Brain microvascular endothelial cell (primary cell): ENCODE measurements around the gene PTX4.

Experiments
- DNase-seq: peaks from one replicate; pipeline ENCODE4 v3.0.0-alpha.2; 2020
- H3K27ac ChIP-seq: fragments of 250-450 bp; sonication (Bioruptor Pico); 2 replicates; pipeline ENCODE4 v1.5.1; 2020; ENCODE audit warnings: mild to moderate bottlenecking, moderate library complexity
- H3K27me3 ChIP-seq: fragments of 250-450 bp; sonication (Bioruptor Pico); replicated peaks from 2 replicates; pipeline ENCODE4 v1.5.1; 2020; ENCODE audit warnings: mild to moderate bottlenecking
- H3K36me3 ChIP-seq: fragments of 250-450 bp; sonication (Bioruptor Pico); replicated peaks from 2 replicates; pipeline ENCODE4 v1.5.1; 2020; ENCODE audit warnings: mild to moderate bottlenecking
- H3K4me3 ChIP-seq: 2 replicates; pipeline ENCODE4 v1.5.1; 2011; ENCODE audit warnings: low read depth, mild to moderate bottlenecking, control low read depth, low read length, moderate library complexity
- in situ Hi-C: cut with HindIII; loops from 2 replicates; pipeline ENCODE4 v1.10.0; 2017; ENCODE audit warnings: low sequenced_read_pairs, low pct_ligation_motif_present
- TF ChIP-seq, protein P1 (sequence below): IDR thresholded peaks from 2 replicates; pipeline ENCODE4 v1.5.1; 2011; ENCODE audit warnings: low read depth, mild to moderate bottlenecking, moderate library complexity, low read length, control low read depth, inconsistent platforms; ENCODE audit errors: missing control alignments

Gene PTX4

DNA sequence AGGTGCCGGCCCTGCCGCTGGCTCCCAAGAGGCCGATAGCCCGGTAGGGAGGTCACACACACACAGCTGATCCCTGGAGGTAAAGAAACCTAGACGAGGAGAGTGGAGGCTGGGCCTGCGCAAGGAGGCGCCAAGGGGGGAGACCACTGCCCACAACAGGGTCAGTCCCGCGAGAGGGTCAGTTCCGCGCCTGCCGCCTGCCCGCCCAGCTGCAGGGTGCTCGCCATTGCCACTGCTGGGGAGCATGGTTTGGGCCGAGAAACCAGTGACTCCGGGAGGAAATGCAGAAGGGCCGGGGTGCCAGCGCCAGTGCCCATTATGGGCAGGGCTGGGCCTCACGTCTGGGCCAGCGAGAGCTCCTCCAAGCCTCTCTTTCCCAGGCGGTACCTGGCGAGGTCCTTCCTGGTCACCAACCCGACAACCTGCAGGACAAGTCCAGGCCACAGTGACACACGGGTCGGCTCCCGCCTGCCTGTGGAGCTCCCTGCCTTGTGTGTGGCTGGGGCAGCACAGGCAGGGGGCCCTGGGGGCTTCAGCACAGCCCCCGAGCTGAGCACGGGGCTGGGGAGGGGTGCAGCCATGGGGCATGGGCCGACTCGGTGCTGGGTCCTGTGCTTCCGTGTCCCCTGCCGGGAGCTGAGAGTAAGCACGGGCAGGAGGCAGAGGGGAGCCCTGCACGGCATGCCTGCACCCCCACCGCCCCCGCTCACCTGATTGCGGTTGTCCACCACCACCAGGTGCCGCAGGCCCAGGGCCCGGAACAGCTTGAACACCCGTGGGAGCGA, 42.3 kb downstream of the PTX4 start:
- in situ Hi-C loops, result no loop called here
- peaks cover 25% of the 10 kb centered on the region for H3K36me3 ChIP-seq
- no peak overlapping the region for H3K4me3 ChIP-seq
- DNase-seq, result no peak
- no peaks in the 10 kb centered on the region for H3K27me3 ChIP-seq
- H3K27ac ChIP-seq, result no peak overlapping the region
- TF ChIP-seq, protein P1, sequence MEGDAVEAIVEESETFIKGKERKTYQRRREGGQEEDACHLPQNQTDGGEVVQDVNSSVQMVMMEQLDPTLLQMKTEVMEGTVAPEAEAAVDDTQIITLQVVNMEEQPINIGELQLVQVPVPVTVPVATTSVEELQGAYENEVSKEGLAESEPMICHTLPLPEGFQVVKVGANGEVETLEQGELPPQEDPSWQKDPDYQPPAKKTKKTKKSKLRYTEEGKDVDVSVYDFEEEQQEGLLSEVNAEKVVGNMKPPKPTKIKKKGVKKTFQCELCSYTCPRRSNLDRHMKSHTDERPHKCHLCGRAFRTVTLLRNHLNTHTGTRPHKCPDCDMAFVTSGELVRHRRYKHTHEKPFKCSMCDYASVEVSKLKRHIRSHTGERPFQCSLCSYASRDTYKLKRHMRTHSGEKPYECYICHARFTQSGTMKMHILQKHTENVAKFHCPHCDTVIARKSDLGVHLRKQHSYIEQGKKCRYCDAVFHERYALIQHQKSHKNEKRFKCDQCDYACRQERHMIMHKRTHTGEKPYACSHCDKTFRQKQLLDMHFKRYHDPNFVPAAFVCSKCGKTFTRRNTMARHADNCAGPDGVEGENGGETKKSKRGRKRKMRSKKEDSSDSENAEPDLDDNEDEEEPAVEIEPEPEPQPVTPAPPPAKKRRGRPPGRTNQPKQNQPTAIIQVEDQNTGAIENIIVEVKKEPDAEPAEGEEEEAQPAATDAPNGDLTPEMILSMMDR, result no peak

GRCh38 chr16:1445518-1446203, 43.1 kb downstream of the PTX4 start:
- Histone ChIP-seq H3K36me3 (peaks cover 16% of the 10 kb centered on the region), H3K27ac (no peak overlapping the region), H3K4me3 (no peak overlapping the region), H3K27me3 (no peaks in the 10 kb centered on the region)
- in situ Hi-C loops, result no loop called here
- DNase-seq, result no peak
- TF ChIP-seq, protein P1, result no peak

GRCh38 chr16:1444730-1445517, 43.8 kb downstream of the PTX4 start:
- peaks cover 15% of the 10 kb centered on the region for H3K36me3 ChIP-seq
- in situ Hi-C loops, result no loop called here
- TF ChIP-seq, protein P1, result no peak
- no peak overlapping the region for H3K4me3 ChIP-seq
- no peaks in the 10 kb centered on the region for H3K27me3 ChIP-seq
- no peak overlapping the region for H3K27ac ChIP-seq
- DNase-seq, result no peak

DNA sequence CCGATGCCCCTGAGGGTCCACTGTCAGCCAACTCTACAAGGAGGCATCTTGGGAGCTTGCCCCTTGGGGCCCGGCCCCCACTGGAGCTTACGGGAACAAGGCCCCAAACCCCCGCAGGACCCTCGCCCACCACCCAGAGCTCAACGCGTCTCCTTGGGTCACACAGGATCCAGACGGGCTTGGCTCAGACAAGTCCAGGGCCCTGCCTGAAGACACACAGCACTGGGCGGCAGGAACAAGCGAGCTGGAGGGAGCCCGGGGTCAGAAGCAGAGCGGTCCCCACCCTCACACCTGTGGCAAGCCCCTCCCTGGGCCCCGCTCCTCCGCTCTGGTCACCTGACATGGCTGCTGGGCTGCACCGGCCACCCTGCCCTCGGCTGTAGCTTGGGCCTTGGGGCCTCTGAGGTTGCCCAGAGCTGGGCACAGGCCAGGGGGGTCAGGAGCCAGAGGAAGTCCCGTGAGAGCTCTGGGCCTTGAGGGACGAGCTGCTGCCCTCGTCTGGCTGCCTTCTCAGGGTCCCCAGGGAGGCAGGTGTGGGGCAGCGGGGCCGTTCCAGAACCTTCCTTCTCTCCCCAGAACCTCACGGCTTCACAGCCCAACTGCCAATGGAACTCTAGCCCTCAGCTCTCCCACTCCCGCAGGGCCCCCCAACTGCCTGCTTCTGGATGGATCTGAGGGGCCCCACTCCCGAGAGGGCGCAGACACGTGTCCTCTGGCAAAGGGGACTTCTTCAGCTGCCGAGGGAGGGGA, 44.6 kb downstream of the PTX4 start, which contains the start of gene CCDC154:
Gene CCDC154, minus strand, starts transcription at position 577 of the 750 bp plus-strand sequence. Its CDS starts 234 bp downstream, at position 343.
- H3K27ac ChIP-seq, result no peak within 1 kb of the TSS
- no peak for DNase-seq
- H3K4me3 ChIP-seq, result no peak within 1 kb of the TSS
- H3K27me3 ChIP-seq, result no peaks in the 10 kb centered on the region
- TF ChIP-seq, protein P1, result no peak
- in situ Hi-C loops, result no loop called here
- peaks cover 15% of the 10 kb centered on the region for H3K36me3 ChIP-seq

GRCh38 chr16:1443403-1443973, 45.3 kb downstream of the PTX4 start:
- no peak for DNase-seq
- in situ Hi-C loops, result no loop called here
- Histone ChIP-seq H3K27me3 (no peaks in the 10 kb centered on the region), H3K27ac (no peak overlapping the region), H3K36me3 (peaks cover 15% of the 10 kb centered on the region), H3K4me3 (no peak overlapping the region)
- TF ChIP-seq, protein P1, result no peak
